GM18951 (cell line): ENCODE data around the gene MEFV.

Source experiments
- POLR2A ChIP-seq: IDR thresholded peaks from 4 replicates; pipeline ENCODE4 v1.6.1; 2011; ENCODE audit warnings: mild to moderate bottlenecking; ENCODE audit not compliant: insufficient read length, insufficient read depth; ENCODE audit errors: extremely low read depth
- in situ Hi-C: fragments of 300-500 bp; cut with MboI; formaldehyde crosslinking; loops from one replicate; pipeline ENCODE4 v1.12.0; 2022; ENCODE audit warnings: low sequenced_read_pairs, mixed read lengths, inconsistent platforms; ENCODE audit not compliant: unreplicated experiment

The MEFV gene

GRCh38 chr16:3193221-3194212 is 62.9 kb downstream of the MEFV start:
- no peak for TF ChIP-seq POLR2A
- in situ Hi-C loops, result no loop called here

- TF ChIP-seq POLR2A, result no peak
- in situ Hi-C loops, result no loop called here
These were observed 63.9 kb downstream of the MEFV start for GRCh38 chr16:3192476-3193019.
